Adipocyte (in vitro differentiated cells): ENCODE results near the gene MT1A.

ENCODE experiments used
- DNase-seq: peaks from one replicate; pipeline ENCODE4 v3.0.0-alpha.2; 2015; ENCODE audit warnings: low read depth
- H3K27me3 ChIP-seq: replicated peaks from 2 replicates; pipeline ENCODE4 v1.7.0; 2013; ENCODE audit warnings: mild to moderate bottlenecking, low read length, moderate library complexity; ENCODE audit not compliant: control insufficient read depth, insufficient read depth
- H3K36me3 ChIP-seq: 2 replicates; pipeline ENCODE4 v1.7.0; 2013; ENCODE audit warnings: low read length, mild to moderate bottlenecking, moderate library complexity; ENCODE audit not compliant: control insufficient read depth, insufficient read depth, severe bottlenecking
- H3K4me1 ChIP-seq: 2 replicates; pipeline ENCODE4 v1.7.0; 2013; ENCODE audit warnings: mild to moderate bottlenecking, low read length, moderate library complexity; ENCODE audit not compliant: control insufficient read depth, insufficient read depth
- H3K4me3 ChIP-seq: 2 replicates; pipeline ENCODE4 v1.7.0; 2013; ENCODE audit warnings: mild to moderate bottlenecking, low read length, moderate library complexity
- H3K9ac ChIP-seq: 2 replicates; pipeline ENCODE4 v1.7.0; 2013; ENCODE audit warnings: mild to moderate bottlenecking, low read length, moderate library complexity
- H3K9me3 ChIP-seq: 2 replicates; pipeline ENCODE4 v1.7.0; 2013; ENCODE audit warnings: mild to moderate bottlenecking, low read length, moderate library complexity; ENCODE audit not compliant: control insufficient read depth

Gene MT1A

GRCh38 chr16:56625140-56625942 lies 13.1 kb upstream of the MT1A start, which contains the start of gene MT1E:
MT1E (plus strand) TSS chr16:56625781; CDS start chr16:56625852, 71 bp downstream.
- Histone ChIP-seq H3K4me1 (peaks cover 22% of the 10 kb centered on the region), H3K9ac (peak within 1 kb of the TSS; percentile 98), H3K36me3 (no peaks in the 10 kb centered on the region), H3K27me3 (no peaks in the 10 kb centered on the region), H3K9me3 (no peaks in the 10 kb centered on the region), H3K4me3 (peak within 1 kb of the TSS; percentile 92)
- DNase-seq: peak; percentile 76

GRCh38 chr16:56625943-56626654 lies 12.4 kb upstream of the MT1A start:
- Histone ChIP-seq H3K4me1 (peaks cover 22% of the 10 kb centered on the region), H3K27me3 (no peaks in the 10 kb centered on the region), H3K9ac (peak overlapping the region; percentile 98), H3K4me3 (peak overlapping the region; percentile 92), H3K36me3 (no peaks in the 10 kb centered on the region), H3K9me3 (no peaks in the 10 kb centered on the region)
- DNase-seq: peak; percentile 49

DNA sequence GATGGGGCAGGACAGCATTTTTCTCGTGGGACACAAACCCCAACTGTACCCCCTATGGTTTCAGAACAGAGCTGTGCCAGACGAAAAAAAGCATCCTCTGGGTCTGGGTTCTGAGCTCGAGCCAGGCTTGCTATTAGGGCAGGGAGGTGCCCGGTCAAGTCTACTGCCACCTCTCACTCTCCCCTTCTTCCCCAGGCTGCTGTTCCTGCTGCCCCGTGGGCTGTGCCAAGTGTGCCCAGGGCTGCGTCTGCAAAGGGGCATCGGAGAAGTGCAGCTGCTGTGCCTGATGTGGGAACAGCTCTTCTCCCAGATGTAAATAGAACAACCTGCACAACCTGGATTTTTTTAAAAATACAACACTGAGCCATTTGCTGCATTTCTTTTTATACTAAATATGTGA lies 11.8 kb upstream of the MT1A start:
- Histone ChIP-seq H3K27me3 (no peaks in the 10 kb centered on the region), H3K36me3 (no peaks in the 10 kb centered on the region), H3K9ac (peak overlapping the region; percentile 98), H3K4me3 (peak overlapping the region; percentile 92), H3K4me1 (peaks cover 22% of the 10 kb centered on the region), H3K9me3 (no peaks in the 10 kb centered on the region)
- no peak for DNase-seq

DNA sequence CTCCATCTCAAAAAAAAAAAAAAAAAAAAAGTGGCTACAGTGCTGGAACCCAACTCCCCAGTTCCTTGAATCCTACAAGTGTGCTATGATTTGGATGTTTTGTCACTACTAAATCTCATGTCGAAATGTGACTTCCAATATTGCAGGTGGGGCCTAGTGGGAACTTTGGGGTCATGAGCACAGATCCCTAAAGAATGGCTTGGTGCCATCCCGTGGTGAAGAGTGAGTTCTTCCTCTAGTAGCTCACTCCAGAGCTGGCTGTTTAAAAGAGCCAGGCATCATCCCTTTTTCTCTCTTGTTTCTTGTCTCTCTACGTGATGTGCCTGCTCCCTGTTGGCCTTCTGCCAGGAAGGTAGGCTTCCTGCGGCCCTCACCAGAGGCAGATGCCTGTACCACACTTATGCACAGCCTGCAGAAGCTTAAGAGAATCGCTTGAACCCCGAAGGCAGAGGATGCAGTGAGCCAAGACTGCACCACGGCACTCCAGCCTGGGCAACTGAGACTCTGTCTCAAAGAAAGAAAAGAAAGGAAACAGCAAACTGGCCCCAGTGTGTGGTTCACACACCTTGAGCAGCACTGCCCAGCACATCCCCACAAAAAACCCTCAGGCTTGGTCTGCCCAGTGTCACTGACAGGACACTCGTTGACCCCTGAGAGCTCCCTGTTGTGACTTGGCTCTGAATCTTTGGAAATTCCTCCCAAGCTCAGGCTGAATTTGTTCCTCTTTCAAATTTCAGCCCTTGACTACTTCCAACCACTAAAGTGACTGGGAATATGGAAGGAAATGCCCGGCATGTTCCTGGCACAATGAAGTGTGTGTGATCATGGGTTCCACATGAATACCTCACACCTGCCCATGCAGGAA lies 9.7 kb upstream of the MT1A start:
- Histone ChIP-seq H3K9ac (no peak overlapping the region), H3K27me3 (no peaks in the 10 kb centered on the region), H3K4me3 (no peak overlapping the region), H3K4me1 (peaks cover 29% of the 10 kb centered on the region), H3K36me3 (no peaks in the 10 kb centered on the region), H3K9me3 (no peaks in the 10 kb centered on the region)
- DNase-seq: no peak

GRCh38 chr16:56629531-56629930 lies 8.9 kb upstream of the MT1A start:
- Histone ChIP-seq H3K9me3 (no peaks in the 10 kb centered on the region), H3K36me3 (no peaks in the 10 kb centered on the region), H3K27me3 (no peaks in the 10 kb centered on the region), H3K4me3 (no peak overlapping the region), H3K4me1 (peaks cover 29% of the 10 kb centered on the region), H3K9ac (no peak overlapping the region)
- no peak for DNase-seq

DNA sequence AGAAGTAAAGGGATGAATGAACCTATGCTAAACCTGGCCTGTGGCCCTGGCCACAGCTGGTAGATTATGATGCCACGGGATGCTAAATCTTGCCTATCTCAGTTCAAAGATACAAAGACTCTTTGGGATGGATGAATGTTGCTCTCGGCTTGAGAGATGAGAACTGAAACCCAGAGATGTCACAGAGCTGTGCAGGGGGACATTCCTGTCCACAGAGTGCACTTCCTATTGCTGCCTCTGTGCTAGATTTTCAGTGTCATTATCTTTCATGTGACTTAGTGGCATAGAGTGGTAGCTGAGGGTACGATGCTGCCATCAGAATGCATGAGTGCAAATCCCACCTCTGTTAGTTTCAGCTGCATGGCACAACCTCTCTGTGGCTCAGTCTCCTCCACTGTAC lies 8.3 kb upstream of the MT1A start:
- no peaks in the 10 kb centered on the region for H3K9me3 ChIP-seq
- no peaks in the 10 kb centered on the region for H3K36me3 ChIP-seq
- H3K4me3 ChIP-seq: no peak overlapping the region
- no peaks in the 10 kb centered on the region for H3K27me3 ChIP-seq
- DNase-seq: no peak
- peaks cover 23% of the 10 kb centered on the region for H3K4me1 ChIP-seq
- no peak overlapping the region for H3K9ac ChIP-seq

DNA sequence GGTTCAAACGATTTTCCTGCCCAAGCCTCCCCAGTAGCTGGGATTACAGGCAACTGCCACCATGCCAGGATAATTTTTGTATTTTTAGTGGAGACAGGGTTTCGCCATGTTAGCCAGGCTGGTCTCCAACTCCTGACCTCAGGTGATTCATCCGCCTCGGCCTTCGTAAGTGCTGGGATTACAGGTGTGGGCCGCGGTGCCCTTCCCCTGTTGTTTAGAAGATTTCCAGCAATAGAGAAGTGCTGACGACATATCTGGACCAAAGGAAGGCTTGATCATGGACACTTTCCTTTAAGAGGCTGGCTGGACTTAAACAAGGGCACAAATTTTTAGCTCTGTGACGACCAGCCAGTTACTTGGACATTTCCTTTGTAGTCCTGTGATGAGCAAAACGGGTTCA lies 7.3 kb upstream of the MT1A start:
- DNase-seq: no peak
- Histone ChIP-seq H3K9ac (no peak overlapping the region), H3K9me3 (no peaks in the 10 kb centered on the region), H3K4me1 (peaks cover 17% of the 10 kb centered on the region), H3K4me3 (no peak overlapping the region), H3K27me3 (no peaks in the 10 kb centered on the region), H3K36me3 (no peaks in the 10 kb centered on the region)

GRCh38 chr16:56631832-56632155 lies 6.7 kb upstream of the MT1A start:
- Histone ChIP-seq H3K9ac (peak overlapping the region; percentile 87), H3K9me3 (no peaks in the 10 kb centered on the region), H3K4me3 (peak overlapping the region; percentile 84), H3K4me1 (peaks cover 11% of the 10 kb centered on the region), H3K36me3 (no peaks in the 10 kb centered on the region), H3K27me3 (no peaks in the 10 kb centered on the region)
- no peak for DNase-seq

DNA sequence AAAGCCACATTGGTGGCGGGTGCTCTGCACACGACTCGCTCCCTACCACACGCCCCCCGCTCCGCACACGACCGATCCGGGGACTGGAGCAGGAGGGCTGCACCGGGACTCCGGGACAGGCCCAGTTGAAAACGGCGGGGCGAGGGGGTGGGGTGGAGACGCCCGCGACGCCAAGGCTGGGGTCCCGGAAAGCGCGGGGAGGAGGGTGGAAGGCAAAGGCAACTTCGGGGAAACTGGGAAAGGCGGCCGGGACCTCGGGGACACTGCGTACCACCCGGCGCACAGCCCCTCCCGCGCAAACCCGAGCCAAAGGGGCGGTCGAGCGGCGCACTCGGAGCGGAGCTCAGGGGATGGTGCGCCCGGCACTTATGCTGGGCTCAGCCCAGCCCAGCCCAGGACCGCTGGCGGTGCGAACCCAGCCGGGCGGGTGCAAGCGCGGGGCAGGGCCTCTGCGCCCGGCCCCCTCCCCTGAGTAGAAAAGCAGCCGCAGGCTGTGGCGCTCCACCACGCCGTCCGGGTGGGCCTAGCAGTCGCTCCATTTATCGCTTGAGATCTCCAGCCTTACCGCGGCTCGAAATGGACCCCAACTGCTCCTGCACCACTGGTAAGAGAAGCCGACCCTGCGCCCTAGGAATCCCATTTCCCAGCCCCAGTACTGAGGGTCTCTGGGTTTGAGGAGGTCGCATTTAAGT lies 6.2 kb upstream of the MT1A start, which contains the start of gene MT1M:
Gene MT1M (plus strand): TSS at position 504 of the 692 bp plus-strand sequence. CDS start 73 bp downstream, at position 577.
- Histone ChIP-seq H3K4me3 (peak within 1 kb of the TSS; percentile 84), H3K9ac (peak within 1 kb of the TSS; percentile 87), H3K36me3 (no peaks in the 10 kb centered on the region), H3K27me3 (no peaks in the 10 kb centered on the region), H3K9me3 (no peaks in the 10 kb centered on the region), H3K4me1 (peaks cover 6% of the 10 kb centered on the region)
- no peak for DNase-seq

- Histone ChIP-seq H3K36me3 (no peaks in the 10 kb centered on the region), H3K4me1 (peaks cover 9% of the 10 kb centered on the region), H3K9ac (peak overlapping the region; percentile 87), H3K27me3 (no peaks in the 10 kb centered on the region), H3K9me3 (no peaks in the 10 kb centered on the region), H3K4me3 (peak overlapping the region; percentile 84)
- DNase-seq: no peak
These were observed 5.6 kb upstream of the MT1A start for GRCh38 chr16:56632848-56633365.
